Fibroblast of peridontal ligament (primary cell): ENCODE data around the gene RSRC1.
"Not testable (repeated sequence)": the region's sequence is repeated elsewhere in the genome, so short reads cannot be mapped to it uniquely, and the experiment has no call there.

Experiments
- DNase-seq: peaks from one replicate; pipeline ENCODE4 v3.0.0-alpha.2; 2010; ENCODE audit errors: extremely low read depth

The RSRC1 gene

DNA sequence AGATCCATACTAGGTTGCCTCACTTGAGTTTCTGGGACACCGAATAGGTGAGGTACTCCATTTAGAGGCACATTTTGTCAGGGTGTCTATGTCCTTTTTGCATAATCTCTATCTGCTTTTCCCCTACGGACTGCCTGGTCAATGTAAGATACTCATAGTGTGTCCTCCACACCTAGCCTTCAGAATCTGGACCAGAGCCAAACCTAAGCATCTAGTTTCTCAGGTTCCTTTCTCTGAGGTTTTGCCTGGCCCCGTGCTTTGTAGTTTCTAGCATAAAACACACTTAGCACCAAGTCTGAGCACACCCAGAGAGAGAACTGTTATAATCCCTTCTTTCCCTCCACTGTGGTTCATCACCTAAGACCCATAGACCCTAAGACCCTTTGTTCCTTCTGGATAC is 355.2 kb downstream of the RSRC1 start:
- no peak for DNase-seq

DNA sequence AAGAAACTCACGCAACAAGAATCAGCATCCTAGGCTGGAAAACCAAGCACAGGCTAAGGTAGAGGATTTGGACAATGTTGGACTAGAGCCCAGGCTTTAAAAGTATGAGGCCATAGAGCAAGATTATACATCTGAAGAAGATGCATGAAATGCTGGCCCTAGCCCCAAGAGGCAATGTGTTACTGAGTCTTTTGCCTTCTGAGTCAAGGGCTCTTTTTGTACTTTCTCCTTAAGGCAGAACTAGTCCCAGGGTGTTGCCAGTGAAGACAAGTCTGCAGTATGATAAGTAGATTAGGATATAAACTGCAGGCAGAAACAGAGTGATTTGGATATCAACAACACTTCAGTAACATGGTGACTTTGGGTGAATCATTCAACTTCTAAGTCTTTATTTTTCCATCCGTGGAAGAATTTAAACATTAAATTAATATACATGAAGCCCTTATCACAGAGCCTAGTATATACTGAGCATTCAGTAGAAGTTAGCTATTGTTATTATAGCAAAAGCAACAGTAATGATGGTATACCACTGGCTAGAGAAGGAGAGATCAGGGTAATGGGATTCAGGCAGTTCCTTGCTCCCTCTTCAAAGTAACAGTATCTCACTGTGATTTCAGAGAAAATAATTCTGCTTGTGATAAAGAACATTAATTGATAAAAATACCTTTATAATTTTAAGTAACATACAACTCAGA is 361.2 kb downstream of the RSRC1 start:
- peak; percentile 56 for DNase-seq

DNA sequence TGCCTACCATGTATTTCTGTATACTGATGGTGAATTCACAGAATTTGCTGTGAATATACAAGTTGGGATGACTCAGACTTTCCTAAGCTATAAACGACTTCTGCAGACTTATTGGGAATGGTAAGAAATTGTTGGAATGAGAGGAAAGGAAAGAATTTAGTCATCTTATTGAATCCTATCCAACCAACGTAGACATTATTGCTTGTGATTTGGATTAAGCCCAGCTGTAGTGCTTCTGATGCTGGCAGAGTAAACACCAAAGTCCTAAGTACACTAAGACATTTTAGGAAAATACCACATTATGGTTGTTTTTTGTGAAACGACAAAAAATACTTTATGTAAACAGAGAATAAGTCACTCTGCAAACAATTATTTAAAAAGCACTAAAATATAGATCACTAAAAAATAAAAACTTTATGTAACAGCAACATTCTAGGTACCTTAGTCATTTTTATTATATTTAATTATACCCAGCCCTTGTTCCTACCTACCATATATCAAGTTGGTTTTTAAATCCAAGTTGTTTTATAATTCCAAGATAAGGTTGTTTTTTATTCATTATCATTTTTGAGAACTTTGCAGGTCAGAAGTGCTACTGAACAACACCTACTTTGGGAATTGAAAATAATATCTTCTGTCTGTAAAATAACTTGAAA is 361.9 kb downstream of the RSRC1 start:
- DNase-seq = peak; percentile 98

DNA sequence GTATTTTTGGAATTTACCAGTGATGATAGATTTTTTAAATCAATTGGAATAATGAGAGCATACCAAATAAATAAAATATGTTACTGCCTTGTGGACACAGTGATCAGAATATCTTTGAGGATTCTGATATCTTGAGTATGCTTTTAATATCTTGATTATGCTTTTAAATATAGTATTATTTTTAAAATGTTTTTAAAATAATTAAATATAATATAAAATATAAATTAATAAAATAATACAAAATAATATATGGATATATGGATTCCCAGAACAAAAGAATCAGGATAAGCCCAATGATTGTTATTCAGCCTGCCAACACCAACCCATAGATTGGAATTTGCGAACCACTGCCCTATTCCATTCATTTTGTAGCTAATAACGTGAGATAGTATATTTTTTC is 369.2 kb downstream of the RSRC1 start:
- no peak for DNase-seq

DNA sequence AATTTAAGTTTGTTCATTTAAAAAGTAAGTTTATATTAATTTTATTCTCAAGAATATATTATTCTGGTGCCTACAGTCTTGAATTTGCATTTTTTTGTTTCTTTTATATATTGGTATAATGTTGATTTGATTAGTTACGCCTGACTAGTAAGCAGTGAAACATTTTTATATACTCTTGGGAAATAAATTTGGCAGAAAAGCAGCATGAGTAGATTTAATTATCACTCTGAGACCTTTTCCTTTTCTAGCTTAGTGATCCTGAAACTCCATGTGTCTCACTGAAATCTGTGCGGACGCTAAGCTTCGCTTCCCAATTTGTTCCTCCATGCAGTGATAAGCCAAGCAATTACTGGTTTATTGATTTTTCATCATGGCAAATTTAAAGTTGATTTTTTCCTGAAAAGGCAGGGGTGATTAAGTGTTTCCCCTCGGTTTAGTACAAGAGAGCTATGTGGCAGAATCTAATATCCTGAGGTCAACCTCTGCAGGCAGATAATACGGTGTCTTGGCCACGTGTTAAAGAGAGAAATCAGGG is 373.9 kb downstream of the RSRC1 start:
- peak; percentile 7 for DNase-seq

DNA sequence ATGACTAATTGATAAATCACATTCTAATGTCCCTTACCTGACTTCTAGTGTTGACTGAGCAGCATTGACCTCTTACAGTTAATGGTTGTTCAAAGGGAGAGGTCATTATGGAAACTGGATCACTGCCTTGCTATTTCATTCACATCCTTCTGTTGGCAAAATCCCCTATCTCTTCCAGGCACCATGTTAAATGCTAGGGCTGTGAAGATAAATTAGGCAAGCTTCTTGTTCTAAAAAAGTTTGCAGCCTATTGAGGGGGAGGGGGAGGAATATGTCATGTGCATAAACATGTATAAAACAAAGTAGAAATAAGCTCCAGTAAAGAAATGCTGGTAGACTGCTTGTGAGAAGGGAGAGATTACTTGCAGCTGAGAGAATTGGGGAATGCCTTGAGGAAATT is 376.3 kb downstream of the RSRC1 start:
- no peak for DNase-seq

DNA sequence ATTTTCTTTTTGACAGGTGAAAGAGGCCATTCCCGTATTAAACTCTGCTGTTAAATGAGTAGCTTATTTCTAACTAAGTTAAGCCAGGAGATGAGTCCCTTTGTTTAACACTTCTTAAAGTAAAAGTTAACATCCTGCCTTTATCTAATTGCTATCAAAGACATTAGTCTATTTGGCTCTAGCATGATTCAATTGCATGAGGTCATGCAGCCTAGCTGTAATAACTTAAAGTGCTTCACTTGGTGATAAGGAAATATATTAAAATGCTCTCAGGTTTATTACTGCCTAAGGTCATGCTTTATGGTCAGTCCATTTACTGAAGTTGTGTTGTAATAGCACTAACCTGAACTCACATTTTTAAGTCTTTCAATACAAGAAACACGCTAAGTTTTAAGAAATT is 378.8 kb downstream of the RSRC1 start:
- no peak for DNase-seq

DNA sequence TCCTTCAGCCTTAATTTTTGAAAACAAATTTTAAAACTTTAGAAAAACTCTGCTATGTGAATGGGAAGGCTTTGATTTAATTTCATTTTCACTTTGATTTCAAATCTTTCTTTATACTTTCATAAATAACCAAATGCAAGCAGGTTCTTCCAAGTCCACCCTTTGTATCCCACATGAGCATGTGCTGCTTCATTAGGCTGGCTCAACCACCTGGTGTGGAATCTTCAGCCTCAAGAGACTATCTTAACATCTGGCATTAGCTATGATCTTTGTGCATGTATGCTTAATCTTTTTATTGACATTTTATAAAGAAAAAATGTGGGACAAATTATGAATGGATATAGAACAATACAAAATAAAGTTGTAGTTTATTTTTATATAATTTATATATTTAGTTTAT is 379.3 kb downstream of the RSRC1 start:
- DNase-seq = no peak

DNA sequence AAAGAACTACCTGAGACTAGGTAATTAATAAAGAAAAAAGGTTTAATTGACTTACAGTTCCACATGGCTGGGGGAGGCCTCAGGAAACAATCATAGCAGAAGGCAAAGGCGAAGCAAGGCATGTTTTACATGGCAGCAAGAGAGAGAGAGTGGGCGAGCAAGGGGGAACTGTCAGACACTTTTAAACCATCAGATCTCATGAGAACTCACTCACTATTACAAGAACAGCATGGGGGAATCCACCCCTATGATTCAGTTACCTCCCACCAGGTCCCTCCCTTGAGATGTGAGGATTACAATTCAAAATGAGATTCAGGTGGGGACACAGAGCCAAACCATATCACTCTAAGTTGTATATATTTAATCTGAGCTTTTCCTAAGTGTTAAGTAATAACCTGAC is 382.1 kb downstream of the RSRC1 start:
- no peak for DNase-seq

DNA sequence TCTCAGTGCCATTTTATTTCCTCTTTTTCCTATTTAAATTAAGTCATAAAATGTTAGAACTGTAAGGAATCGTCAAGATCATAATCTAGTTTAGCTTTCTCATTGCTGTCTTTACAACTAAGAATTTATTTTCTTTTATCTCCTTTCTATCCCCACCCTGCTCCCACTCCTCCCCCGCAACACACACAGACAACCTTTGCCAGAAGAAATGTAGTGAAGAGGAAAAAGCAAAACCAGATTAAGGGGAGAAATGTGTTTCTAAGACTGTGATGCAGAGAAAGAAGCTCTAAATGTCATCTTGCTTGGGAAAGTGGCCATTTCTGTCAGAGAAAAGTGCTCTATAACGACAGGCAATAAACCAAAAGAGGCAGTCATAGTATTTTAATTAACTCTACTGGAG is 382.8 kb downstream of the RSRC1 start:
- DNase-seq = no peak

DNA sequence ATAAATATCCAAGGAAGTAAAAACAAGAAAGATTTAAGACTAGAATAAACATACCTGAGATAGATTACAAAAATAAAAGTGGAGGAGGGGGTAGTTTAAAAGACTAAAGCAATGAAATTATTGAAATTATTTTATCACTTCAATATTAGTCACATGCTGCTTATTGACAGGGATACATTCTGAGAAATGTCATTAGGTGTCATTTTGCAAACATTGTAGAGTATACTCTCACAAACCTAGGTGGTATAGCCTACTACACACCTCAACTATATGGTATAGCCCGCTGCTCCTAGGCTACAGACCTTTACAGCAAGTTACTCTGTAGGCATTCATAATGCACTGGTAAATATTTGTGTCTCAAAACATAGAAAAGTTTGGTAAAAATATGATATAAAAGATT is 384.0 kb downstream of the RSRC1 start:
- DNase-seq = no peak

DNA sequence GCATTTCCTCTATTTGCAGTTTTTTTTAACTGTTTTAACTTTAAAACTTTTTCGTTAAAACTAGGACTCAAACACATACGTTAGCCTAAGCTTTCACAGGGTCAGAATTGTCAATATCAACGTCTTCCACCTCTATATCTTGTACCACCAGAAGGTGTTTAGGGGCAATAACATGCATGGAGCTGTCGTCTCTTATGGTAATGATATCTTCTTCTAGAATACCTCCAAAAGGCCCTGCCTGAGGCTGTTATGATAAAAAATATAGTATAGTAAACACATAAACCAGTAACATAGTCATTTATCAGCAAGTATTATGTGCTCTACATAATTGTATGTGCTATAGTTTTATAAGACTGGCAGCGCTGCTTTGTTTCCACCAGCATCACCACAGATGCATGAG is 384.8 kb downstream of the RSRC1 start:
- DNase-seq = no peak

DNA sequence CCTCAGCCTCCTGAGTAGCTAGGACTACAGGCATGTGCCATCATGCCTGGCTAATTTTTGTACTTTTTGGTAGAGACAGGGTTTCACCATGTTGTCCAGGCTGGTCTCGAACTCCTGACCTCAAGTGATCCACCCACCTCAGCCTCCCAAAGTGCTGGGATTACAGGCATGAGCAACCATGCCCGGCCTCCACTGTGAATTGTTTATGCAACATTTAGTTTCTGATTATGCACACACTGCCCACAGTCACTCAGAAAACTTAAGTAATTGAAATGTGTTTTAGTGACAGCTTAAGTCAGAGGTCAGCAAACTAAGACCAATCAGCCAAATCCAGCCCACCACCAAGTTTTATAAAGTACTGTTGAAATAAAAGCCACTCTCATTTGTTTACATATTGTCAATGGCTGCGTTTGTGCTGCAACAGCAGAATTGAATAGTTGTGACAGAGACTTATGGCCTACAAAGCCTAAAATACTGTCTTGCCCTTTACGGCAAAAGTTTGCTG is 385.6 kb downstream of the RSRC1 start:
- DNase-seq = not testable (repeated sequence)

DNA sequence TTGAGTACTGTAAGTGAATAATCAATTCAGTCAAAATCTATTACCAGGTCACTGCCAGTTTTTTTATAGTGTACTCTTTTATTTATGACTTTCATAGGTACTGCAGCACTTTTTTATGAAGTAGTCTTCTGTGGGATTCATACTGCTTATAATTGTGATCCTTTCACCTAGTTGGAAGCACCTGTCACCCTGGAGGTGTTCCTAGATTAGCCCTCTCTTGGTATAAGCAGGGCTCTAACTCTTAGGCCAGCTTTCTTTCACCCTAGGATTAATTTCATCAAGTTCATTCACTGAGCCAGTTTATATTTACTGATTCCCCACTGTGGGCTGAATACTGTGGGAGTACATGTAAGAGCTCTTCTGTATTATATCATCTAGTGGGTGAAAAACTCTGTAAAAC is 395.2 kb downstream of the RSRC1 start:
- DNase-seq = no peak

DNA sequence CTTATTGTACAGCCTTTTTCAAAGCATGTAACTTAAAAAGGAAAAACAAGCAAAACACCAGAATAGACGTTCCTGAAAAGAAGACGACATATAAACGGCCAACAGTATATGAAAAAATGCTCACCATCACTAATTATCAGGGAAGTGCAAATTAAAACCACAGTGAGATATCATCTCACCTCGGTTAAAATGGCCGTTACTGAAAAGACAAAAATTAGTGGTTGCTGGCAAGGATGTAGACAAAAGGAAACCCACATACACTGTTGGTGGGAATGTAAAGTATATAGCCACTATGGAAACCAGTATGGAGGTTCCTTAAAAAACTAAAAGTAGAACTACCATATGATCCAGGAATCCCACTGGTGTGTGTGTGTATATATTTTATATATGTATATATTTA is 396.6 kb downstream of the RSRC1 start:
- DNase-seq = no peak

DNA sequence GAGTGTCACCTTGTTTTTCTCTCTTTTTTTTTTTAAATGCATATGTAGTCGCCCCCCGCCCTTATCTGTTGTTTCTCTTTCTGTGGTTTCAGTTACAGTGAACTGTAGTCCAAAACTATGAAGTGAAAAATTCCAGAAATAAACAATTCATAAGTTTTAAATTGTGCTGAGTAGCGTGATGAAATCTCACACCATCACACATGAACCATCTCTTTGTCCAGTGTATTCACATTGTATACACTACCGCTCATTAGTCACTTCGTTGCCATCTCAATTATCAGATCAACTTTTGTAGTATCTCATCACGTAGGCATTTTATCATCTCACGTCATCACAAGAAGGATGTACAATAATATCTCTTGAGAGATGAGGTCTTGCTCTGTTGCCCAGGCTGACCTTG is 398.6 kb downstream of the RSRC1 start:
- DNase-seq = peak; percentile 51

DNA sequence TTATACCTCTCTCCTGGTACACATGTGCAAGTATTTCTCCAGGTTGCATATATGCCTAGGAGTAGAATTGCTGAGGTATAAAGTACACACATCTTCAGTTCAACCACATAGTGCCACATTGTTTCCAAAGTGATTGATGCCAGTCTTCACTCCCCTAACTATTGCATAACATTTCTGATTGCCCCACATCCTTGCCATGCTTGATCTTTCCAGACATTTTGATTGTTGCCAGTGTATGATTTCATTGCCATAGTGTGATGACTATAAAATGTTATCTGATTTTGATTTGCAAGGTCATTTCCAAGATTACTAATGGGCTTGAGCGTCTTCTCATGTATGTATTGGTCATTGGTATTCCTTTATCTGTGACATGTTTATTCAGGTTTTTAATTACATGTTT is 400.0 kb downstream of the RSRC1 start:
- DNase-seq = no peak

DNA sequence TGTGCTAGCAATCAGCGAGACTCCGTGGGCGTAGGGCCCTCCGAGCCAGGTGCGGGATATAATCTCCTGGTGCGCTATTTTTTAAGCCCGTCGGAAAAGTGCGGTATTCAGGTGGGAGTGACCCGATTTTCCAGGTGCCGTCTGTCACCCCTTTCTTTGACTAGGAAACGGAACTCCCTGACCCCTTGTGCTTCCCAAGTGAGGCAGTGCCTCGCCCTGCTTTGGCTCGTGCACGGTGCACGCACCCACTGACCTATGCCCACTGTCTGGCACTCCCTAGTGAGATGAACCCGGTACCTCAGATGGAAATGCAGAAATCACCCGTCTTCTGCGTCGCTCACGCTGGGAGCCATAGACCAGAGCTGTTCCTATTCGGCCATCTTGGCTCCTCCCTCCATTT is 406.8 kb downstream of the RSRC1 start:
- DNase-seq = not testable (repeated sequence)

DNA sequence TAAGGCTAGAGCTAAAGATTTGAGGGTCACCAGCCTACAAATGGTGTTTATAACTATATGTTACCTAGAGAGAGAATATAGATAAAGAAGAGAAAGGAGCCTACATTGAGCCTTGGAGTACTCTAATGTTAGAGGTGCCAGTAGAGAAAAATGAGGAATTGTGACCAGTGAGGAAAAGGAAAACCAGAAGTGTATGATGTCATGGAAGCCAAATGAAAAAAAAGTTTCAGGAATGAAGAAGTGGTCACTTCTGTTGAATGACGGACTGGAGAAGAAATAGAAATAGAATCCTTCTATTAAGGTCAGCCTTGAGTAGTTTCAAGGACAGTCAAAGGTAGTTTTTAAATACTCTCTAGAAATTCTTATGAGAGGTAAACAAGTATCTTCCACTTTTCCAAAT is 409.9 kb downstream of the RSRC1 start:
- no peak for DNase-seq

DNA sequence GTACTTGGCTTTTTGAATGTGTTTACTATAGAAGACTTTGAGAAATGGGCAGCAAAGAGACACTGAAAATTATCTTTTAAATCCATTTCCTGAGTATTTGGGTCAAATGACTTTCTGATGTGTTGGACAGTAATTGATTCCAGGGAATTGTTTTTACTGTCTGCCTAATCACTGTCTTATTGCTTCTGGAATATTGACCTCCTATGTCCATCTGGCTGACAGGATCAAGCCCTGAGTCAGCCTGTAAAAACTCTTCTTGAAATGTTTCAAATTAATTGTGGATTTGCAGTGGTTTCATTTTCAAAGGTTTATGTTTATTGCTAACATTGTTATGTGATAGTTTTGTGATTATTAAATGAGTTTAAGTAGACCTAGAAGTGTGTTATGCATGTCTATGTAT is 410.5 kb downstream of the RSRC1 start:
- DNase-seq = peak; percentile 19

DNA sequence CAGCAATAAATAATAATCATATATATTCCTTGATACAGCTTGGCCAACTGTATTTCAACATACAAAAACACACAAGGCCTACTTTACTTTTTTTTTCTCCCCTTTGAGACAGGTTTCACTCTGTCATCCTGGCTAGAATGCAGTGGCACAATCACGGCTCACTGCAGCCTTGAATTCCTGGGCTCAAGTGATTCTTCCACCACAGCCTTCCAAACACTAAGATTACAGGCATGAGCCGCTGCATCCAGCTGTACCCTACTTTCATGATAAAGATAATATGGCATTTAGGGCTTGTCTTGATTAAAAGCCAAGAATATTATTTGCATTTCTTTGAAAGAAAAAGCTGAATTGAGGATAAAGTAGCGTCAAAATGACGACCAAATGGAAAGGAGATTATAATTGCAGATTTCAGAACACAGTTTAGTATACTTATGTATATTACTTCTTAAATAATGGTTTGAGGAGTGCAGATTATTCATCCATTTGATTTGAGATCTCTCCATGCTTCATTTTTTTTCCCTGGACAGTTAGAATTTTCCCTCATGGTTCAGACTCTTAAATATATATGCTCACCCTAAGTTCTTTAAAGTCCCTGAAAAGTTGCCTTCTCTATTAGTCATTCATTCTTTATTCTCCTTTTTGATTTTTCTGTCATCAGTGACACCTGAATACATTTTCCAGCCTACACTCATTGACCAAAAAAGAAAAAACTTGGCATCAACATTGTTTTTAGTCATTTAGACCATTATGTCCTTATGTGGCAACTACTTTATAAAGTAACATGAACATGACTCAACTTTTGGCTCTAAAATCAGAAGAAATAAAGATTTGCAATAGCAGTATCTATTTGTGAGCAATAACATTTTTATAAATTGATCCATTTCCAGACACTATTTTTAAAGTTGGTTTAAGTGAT is 412.6 kb downstream of the RSRC1 start:
- peak; percentile 65 for DNase-seq

DNA sequence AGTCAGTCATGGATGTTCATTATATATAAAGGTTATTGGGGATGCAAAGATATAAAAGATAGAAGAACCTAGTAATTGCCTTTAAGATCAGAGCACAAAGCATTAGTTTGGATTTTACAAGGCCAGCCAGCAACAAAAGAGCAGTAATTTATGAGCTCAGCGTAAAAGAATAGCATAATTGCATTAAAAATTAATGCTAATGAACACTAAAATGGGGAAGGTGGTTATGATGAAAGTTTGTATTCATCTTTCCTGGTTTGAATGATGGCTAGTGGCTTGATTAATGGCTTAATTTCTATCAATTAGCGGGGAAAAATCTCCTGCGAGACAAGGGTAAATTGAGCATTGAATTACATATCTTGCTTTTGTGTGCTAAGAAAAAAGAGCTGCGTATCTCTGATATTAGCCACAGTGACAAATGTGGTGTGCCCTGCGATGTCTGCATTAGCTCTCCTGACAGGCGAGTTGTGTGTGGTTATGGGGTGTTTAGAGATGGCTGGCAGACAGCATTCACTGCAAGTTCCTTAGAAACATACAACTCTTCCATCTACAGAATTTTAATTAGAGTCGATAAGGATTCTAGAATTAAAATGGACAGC is 418.3 kb downstream of the RSRC1 start:
- DNase-seq = no peak
